HG02678 (cell line): ENCODE results near the gene TMOD1.
"Not testable (repeated sequence)": the region's sequence is repeated elsewhere in the genome, so short reads cannot be mapped to it uniquely, and the experiment has no call there.

Source experiments
- ATAC-seq: cut with Tn5 transposase; IDR thresholded peaks from one replicate; pipeline ENCODE4 v1.9.1; 2021; ENCODE audit warnings: mild to moderate bottlenecking, moderate library complexity; ENCODE audit not compliant: unreplicated experiment

The TMOD1 gene

DNA sequence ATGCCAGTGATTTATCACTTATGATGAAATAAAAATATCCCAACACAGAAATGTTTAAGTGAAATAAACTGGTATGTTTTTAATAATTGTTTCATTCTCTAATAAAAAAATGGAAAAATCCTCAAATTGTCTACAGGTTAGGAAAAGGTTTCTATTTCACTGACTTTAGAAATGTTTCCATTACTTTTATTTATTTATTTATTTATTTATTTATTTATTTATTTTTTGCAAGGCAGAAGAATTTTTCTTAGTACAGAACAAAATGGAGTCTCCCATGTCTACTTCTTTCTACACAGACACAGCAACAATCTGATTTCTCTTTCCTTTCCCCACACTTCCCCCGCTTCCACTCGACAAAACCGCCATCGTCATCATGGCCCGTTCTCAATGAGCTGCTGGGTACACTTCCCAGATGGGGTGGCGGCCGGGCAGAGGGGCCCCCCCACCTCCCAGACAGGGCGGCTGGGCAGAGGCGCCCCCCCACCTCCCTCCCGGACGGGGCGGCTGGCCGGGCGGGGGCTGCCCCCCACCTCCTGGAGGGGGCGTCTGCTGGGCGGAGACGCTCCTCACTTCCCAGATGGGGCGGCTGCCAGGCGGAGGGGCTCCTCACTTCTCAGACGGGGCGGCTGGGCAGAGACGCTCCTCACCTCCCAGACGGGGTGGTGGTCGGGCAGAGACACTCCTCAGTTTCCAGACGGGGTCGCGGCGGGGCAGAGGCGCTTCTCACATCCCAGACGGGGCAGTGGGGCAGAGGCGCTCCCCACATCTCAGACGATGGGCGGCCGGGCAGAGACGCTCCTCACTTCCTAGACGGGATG is 3.7 kb upstream of the TMOD1 start:
- not testable (repeated sequence) for ATAC-seq

DNA sequence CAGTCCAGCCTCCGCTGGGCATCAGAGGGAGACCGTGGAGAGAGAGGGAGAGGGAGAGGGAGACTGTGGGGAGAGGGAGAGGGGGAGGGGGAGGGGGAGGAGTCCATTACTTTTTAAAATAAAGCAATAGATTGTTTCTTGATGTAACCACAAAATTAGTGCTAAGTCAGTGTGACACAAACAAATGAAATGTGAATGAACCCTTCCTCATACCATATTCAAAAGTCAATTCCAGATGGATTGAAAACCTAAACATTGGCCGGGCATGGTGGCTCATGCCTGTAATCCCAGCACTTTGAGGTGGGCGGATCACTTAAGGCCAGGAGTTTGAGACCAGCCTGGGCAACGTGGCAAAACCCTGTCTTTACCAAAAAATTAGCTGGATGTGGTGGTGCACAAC is 2.6 kb upstream of the TMOD1 start:
- not testable (repeated sequence) for ATAC-seq

DNA sequence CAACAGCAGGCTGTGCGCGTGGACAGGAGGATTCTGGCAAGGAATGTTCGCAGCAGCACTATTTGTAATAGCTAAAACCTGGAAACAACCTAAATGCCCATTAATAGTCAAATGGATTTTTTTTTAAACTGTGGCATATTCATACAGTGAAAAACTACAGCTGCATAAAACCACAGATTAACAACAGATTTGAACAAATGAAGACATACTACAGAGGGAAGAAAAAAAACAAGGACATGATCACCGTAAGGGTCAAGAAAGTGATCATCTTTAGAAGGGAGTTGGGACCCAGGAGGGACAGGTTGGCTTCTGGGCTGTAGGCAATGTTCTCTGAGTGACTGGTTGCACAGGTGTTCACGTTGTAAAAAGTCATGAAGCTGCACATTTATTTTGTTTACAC is 1.2 kb upstream of the TMOD1 start:
- ATAC-seq: no peak

DNA sequence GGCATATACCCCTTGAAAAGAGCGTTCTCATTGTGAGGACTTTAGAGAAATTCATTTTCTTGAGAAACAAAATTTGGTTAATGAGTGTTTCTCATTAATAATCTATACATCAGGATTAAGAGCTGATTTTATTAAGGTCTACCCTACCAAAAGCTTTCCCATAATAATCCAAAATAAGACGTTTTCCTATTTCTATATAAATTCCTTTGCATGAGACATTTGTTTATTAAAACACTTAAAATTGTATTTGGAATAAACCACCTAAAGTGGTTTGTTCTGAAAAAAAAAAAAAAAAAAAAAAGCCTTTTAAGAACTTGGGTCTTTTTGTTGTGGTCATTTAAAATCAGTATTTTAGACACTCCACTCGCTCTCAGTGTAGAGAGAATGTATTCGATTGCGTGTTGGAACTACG is 695 bp upstream of the TMOD1 start:
- ATAC-seq: no peak

DNA sequence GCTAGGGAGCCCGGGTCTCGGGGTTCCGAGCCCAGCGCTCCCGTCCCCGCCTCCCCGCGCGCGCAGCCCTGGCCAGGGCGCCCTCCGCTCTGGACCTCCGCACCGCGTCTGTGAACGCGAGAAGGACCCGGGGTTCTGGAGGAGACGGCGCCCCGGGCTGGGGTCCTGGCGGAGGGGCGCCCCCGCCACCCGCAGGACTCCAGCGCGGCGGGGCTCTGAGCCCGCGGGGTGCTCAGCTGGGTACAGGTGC is 431 bp downstream of the TMOD1 start:
- ATAC-seq: no peak

DNA sequence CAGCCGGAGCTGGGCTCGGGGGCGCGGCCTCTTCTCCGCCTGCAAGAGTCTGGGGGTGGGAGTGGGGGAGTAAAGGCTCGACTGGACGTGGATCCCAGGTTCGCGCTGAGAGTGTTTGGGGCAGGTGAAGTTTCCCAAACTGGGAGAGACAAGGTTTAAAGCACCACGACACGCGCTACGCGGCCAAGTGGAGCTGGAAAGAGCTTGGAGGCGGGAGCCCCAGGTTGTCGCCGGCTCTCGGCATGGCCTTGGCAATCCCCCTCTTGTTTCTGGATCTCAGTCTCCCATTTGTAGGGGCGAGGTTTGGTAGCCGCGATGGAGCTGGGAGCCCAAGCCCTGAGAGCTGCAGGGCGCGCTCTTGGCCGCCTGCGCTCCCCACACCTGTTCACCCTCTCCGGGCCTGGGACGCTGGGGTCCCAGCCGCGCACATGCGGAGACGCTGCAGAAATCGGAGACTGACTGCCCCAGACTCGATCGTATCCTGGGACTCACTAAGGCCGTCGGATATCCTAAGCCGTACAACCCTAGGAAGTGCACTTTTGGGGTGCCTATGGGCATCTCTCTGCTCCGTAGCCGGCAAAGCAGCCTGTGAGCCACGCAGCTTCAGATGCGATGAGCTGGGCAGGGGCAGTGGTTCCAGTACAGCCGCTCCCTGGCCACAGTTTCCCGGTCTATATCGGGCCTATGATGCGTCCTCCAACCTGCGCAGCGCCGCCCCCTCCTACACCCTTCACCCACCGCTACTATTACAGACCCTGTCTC is 937 bp downstream of the TMOD1 start:
- peak; percentile 22 for ATAC-seq

DNA sequence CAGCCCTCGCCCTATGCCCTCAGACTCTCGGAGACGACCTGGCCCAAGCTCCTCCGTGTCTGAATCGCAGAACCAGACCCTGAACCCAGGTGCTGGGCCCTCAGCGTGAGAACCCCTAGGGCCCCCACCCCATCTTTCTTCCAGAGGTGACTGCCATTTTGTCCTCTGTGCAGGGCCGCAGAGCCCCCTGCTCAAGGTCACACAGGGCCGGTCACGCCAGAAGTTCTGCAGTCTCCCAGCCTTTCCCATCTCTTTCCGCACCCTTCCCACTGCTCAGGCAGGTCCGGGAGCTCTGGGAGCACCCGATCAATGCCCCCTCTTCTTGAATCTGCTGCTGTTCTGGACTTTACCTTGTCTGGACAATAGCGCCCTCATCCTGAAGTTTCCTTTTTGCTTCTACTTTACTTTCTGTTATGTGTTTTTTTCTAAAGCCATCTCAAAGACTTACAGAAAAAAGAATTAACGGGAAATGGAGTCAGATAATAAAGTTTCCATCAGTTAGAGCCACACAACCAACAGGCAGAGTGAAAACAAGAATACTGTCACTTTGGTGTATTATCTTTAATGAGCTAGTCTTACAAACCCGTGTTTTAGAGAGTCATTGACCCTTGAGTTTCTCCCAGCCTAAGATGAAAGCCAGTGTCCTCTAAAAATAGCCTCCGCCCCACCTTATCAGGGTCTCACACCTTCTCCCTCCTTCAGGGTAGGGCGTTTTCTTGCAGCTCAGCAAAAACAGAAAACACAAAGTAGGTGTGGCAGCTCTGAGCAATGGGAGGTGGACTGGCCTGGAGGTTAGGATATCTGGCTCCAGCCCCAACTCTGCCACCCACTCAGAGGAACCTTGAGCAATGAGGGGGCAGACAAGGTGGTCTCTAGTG is 1.8 kb downstream of the TMOD1 start:
- no peak for ATAC-seq

DNA sequence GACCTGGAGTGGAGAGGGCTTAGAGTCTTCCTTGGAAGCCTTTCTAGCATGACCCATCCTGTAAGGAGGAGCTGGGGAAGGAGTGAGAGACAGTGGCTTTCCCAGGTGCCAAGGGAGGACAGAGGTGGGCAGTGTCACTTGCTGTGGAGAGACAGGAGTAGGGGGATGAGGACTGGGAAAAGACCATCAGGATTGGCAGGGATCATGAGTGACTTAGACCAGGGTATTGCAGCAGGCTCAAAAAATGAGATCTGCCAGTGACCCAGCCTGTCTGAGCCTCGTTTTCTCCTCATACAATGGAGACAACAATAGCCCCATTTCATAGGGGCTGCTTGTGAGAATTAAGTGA is 2.4 kb downstream of the TMOD1 start:
- ATAC-seq: no peak

DNA sequence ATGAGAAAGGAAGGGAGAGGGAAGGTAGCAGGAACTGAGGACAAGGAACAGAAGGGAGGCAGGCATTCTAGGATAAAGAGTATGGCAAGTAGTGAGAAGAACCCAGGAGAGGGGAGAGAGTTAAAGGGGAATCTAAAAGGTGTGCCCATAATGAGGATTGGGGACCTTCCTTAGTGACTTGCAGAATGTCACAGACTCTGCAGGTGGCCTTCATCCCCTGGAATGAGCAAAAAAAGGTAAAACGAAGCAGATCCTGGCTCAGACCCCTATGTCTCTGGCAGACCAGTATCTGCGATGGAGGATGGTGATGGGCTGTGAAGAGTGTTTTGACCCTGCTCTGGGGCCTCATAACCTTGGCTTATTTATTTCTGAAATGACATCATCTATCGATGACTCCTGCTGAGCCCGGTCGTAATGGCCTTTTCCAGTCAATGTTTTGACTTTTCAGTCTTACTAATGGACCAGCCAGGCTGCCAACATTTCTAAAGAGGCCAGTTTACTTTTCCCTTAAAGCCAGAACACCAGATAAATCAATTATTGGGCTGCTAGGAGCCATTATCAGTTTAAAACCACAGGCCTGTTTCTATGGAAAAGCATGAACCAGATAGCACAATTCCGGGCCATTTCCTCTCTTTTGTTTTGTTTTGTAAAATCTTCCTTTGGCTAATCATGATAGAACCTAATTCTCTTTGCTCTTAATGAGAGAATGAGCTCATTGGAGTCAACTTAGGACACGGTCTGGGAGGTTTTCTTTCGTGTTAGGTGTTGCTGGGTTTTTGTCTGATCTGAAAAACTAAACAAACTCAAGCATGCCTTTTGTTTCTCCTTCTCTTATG is 3.1 kb downstream of the TMOD1 start:
- ATAC-seq: no peak

DNA sequence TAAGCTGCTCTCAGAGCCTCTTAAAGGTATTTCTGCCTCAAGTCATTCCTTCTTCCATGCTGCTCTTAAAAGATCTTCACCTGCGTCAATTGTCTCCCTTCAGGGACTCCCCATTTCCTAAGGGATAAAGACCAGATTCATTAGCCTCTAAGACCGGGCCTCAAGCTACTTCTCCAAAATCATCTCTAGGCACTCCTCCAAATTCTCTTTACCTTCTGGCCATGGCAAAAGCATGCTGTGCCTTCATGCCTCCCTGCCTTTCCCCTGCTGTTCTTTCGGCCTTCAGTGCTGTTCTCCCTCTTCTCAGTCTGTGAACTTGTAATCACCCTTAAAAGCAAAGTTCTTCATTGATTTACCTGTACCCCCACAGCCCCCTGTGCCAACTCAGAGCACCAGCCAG is 4.4 kb downstream of the TMOD1 start:
- ATAC-seq: no peak

DNA sequence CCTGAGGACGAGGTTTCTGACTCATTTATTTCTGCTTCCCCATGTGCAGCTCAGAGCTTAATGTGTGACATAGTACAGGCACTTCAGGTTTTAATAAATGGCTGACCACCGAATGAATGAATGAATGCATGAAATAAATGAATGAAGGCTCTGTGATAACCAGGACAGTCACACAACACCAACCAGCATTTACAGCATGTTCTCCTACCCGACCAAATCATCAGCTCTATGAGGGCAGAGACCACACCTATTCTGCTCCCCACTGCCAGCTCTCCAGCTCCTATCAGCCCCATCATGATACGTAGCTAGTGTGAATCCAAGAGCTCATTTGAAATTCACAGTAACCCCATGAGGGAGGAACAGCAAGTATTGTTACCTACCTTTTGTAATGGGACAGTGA is 4.8 kb downstream of the TMOD1 start:
- no peak for ATAC-seq

DNA sequence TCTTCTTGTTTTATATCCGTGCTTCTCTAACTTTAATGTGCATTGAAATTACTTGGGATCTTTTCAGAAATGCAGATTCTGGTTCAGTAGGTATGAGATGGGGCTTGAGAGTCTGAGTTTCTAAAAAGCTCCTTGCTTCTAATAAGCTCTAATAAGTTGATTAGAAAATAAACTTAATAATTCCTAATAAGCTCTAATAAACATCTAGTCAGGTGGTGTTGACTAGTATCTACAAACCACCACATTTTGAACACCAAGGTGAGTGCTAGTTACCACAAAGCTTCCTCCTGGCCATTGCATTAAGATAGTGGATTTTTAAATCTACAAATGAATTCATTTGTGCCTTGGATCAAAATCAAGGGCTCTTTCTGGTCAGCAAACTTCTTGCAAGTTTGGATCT is 5.3 kb downstream of the TMOD1 start:
- no peak for ATAC-seq

DNA sequence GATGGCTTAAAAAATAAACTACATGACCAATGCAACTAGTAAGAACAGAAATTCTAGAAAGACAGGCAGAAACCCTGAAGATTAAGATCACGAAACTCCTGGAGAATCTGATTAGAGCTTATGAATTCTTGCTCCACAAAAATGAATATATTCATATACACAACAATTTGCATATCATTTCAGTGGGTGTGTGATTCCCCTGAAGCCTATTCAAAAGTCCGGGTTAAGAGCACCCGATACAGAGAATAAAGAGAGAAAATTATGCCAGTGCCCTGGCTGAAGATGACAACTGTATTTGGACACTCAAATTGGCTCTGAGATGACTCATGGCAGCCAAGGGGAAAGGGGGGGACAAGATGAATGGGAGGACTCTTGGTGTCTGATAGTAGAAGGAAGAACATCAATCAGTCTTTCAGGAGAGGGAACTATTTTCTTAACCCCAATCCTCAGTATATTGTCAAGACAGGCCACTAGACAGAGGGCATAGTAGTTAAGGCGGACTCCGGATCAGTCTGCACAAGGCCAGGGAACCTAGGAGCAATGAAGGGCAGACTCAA is 6.0 kb downstream of the TMOD1 start:
- ATAC-seq: no peak

DNA sequence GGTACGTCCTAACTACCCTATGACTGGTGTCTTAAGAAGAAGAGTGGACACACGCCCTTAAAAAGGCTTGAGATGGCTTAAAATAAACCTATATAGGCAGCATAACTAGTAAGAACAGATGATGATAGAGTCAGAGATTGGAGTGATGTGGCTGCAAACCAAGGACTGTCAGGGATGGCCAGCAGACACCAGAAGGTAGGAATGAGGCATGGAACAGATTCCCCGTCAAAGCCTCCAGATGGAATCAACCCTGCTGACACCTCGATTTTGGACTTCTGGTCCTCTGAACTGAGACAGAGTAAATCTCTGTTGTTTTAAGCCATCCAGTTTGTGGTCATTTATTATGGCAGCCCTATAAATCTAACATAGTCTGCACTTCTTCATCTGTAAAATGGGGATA is 7.4 kb downstream of the TMOD1 start:
- ATAC-seq: no peak

DNA sequence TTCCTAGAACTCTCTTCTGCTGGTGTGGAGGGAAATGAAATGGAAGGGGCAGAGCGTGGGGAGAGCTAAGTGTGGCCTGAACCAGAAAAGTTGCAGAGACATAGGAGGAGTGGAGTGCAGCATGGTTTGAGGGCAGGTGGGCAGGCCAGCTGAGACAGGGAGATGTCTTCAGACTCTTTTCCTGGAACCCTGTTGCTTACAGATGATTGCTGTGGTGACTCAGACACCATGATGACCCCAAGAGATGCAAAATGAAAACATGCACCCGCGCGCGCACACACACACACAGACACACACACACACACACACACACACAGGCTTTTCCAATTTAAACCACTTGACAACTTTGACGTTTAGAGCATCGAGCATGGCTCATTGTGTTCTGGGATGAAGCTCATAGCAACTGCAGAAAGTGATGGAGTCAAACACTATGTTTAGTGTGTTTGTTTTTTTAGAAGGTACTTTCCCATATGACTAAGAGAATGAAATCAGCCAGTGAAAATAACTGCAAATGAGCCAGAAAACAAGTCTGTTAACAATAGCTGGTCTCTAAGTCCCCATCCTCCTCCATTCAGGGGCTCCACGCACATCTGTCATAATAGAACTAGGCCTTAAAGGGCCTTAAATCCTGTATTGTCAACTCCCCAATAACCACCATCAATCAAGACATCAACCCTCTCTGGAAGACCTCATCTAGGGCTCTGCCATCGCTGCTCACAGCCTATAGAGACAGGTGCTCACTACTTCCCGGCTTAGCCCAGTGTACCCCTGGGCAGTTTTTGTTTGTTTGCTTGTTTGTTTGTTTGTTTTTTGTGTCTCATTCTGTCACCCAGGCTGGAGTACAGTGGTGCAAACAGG is 9.6 kb downstream of the TMOD1 start:
- ATAC-seq: peak; percentile 73

DNA sequence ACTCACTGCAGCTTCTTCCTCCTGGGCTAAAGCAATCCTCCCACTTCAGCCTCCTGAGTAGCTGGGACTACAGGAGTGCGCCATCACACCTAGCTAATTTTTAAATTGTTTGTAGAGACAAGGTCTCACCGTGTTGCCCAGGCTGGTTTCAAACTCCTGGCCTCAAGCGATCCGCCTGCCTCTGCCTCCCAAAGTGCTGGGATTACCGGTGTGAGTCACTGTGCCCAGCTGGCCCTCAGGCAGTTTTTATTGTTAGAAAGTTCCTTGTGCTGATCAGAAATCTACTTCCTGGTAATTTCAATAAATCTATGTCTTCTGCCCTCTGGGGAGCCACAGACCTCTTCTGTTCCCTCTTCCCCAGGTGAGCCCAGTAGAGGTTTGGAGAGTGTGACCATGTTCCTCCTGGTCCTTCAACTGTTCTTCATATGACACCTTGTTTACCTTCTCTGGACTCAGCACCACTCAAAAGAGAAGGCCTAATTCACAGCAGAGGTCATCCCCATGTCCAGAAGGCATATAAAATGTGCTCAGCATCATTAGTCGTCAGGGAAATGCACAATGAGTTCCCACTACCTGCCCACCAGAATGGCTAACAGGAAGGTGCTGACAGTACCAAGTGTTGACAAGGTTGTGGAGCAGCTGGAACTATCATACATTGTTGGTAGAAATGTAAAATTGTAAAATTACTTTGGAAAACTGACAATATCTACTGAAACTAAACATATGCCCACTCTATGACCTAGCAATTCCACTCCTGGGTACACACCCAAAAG is 10.4 kb downstream of the TMOD1 start:
- no peak for ATAC-seq

DNA sequence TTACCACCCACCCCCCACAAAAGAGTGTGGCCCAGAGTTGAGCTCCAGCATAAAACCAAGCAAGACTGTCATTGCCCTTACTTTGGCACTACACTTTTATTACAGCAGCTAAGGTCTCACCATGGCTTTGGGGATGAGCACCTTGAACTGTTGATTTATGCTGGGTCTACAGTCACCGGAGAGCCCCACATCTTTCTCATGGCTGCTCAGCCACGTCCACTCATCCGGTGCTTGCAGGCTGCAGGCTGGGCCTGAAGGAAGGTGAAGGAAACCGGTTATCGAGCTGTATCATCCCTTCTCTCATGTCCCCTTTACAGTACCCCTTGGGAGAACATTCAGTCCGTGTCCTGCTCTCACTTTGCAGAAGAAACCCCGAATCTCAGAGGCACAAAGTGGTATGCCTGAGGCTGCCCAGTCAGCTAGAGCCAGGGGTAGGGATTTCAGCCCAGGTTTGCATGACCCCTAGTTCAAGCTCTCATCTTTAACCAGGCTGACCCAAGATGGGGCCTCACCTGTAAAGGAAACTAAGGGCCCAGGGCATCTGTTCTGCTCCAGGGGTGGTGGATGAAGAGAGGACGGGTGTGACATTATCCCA is 11.6 kb downstream of the TMOD1 start:
- ATAC-seq: no peak

DNA sequence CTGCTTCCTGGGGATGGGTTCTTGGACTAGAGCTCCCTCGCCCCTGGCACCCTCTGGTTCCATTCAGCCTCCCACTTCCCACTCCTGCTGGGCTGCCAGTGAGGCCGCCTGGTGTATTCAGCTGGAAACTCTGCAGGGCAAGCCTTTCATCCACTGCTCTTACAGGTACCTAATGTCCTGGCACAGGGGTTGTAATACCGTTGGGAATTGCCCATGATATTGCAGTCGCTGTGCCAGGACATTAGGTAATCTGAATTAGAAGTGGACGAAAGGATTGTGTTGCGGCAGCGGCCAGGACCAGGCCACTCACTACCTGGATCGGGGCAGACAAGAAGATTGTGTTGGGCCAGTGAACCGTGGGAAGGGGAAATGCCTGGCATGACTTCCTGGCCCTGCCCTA is 13.1 kb downstream of the TMOD1 start:
- no peak for ATAC-seq

DNA sequence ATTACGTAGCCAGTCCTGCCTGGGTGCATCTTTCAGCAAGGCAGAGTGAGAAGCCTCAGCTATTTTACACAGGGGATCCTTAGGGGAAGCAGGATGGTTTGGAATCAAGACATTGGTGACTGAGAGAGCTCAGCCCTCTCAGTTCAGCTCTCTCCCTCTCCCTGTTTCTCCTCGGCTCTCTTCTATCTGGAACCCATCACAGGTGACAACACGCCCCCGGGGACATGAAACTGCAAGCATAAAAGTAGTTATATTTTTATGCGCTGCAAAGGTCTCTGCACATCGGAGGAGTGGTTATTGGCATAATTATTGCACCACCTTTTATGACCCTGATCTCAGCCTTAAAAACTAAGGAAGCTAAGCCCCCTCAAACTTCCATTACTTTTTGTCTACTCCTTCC is 14.2 kb downstream of the TMOD1 start:
- no peak for ATAC-seq
